Activated T-cell treated with anti-CD3 and anti-CD28 coated beads, Interleukin-2, amount 50 U/mL, for 4 hours (primary cell): ENCODE data around the gene ZC3H4. TPM values are rescaled to one million over a fixed set of nuclear protein-coding genes. Genes with fewer than 3 reads are reported as not detected.
A peak's percentile ranks its signal among the peaks of the same experiment; 100 is the strongest.

Experiments
- ATAC-seq, 2 donors: fragments of 200-7000 bp; cut with Tn5 transposase; one replicate each; pipeline ENCODE4 v1.10.0; 2021
- DNase-seq: peaks from one replicate; pipeline ENCODE4 v3.0.0-alpha.2; 2020
- H3K27me3 Mint-ChIP-seq: one replicate; pipeline ENCODE4 v1.8.0; 2021; ENCODE audit warnings: low read depth, mixed read lengths
- H3K36me3 Mint-ChIP-seq: one replicate; pipeline ENCODE4 v1.8.0; 2022; ENCODE audit warnings: mixed read lengths; ENCODE audit not compliant: insufficient read depth
- H3K4me1 Mint-ChIP-seq: one replicate; pipeline ENCODE4 v1.8.0; 2021; ENCODE audit warnings: low read depth, mixed read lengths
- H3K4me3 Mint-ChIP-seq: one replicate; pipeline ENCODE4 v1.8.0; 2021; ENCODE audit warnings: mild to moderate bottlenecking, moderate library complexity, mixed read lengths
- H3K9me3 Mint-ChIP-seq: one replicate; pipeline ENCODE4 v1.8.0; 2021; ENCODE audit warnings: mixed read lengths
- total RNA-seq, 3 donors: library from RNA; stranded (reverse); gene quantifications; one replicate each; pipeline ENCODE4 v1.2.1, GENCODE V29; 2021

The ZC3H4 gene
- total RNA-seq, 3 donors from 2014 or later: 77.7 to 91.6 (median 90.4) TPM

GRCh38 chr19:47026889-47027288, 86.7 kb downstream of the ZC3H4 start:
- peaks cover 7% of the 10 kb centered on the region for H3K4me1 Mint-ChIP-seq
- H3K36me3 Mint-ChIP-seq: no peaks in the 10 kb centered on the region
- ATAC-seq (no peak), DNase-seq (no peak)
- H3K9me3 Mint-ChIP-seq: no peaks in the 10 kb centered on the region
- no peak overlapping the region for H3K4me3 Mint-ChIP-seq
- peaks cover 70% of the 10 kb centered on the region for H3K27me3 Mint-ChIP-seq

- no peaks in the 10 kb centered on the region for H3K9me3 Mint-ChIP-seq
- H3K4me3 Mint-ChIP-seq: no peak overlapping the region
- no peaks in the 10 kb centered on the region for H3K36me3 Mint-ChIP-seq
- no peak for DNase-seq
- H3K27me3 Mint-ChIP-seq: peaks cover 73% of the 10 kb centered on the region
- ATAC-seq: no peak
- peaks cover 9% of the 10 kb centered on the region for H3K4me1 Mint-ChIP-seq
Measured at GRCh38 chr19:47026156-47026555, 87.4 kb downstream of the ZC3H4 start.

GRCh38 chr19:47024502-47024901, 89.1 kb downstream of the ZC3H4 start:
- Mint-ChIP-seq H3K4me3 (no peak overlapping the region), H3K4me1 (peaks cover 10% of the 10 kb centered on the region)
- ATAC-seq: no peak

GRCh38 chr19:47023448-47023794, 90.2 kb downstream of the ZC3H4 start:
- no peak for DNase-seq
- peaks cover 70% of the 10 kb centered on the region for H3K27me3 Mint-ChIP-seq
- no peaks in the 10 kb centered on the region for H3K36me3 Mint-ChIP-seq
- peak in 1 of 2 donors; percentile 8 for ATAC-seq
- no peaks in the 10 kb centered on the region for H3K9me3 Mint-ChIP-seq
- H3K4me3 Mint-ChIP-seq: no peak overlapping the region
- H3K4me1 Mint-ChIP-seq: peaks cover 14% of the 10 kb centered on the region

More at GRCh38 chr19:47024502-47024901, 89.1 kb downstream of the ZC3H4 start:
- H3K27me3 Mint-ChIP-seq: peaks cover 66% of the 10 kb centered on the region
- no peaks in the 10 kb centered on the region for H3K36me3 Mint-ChIP-seq
- no peaks in the 10 kb centered on the region for H3K9me3 Mint-ChIP-seq
- no peak for DNase-seq

GRCh38 chr19:47022541-47023447, 90.8 kb downstream of the ZC3H4 start:
- peak in 1 of 2 donors; percentile 25 for ATAC-seq
- H3K4me1 Mint-ChIP-seq: peaks cover 14% of the 10 kb centered on the region
- H3K27me3 Mint-ChIP-seq: peaks cover 68% of the 10 kb centered on the region

GRCh38 chr19:47022140-47022536, 91.4 kb downstream of the ZC3H4 start:
- DNase-seq (no peak), ATAC-seq (no peak)
- H3K36me3 Mint-ChIP-seq: no peaks in the 10 kb centered on the region
- peaks cover 14% of the 10 kb centered on the region for H3K4me1 Mint-ChIP-seq
- peaks cover 65% of the 10 kb centered on the region for H3K27me3 Mint-ChIP-seq
- no peak overlapping the region for H3K4me3 Mint-ChIP-seq
- H3K9me3 Mint-ChIP-seq: no peaks in the 10 kb centered on the region

More at GRCh38 chr19:47022541-47023447, 90.8 kb downstream of the ZC3H4 start:
- Mint-ChIP-seq H3K4me3 (peak overlapping the region; percentile 33), H3K36me3 (no peaks in the 10 kb centered on the region), H3K9me3 (no peaks in the 10 kb centered on the region)
- DNase-seq: no peak

GRCh38 chr19:47021536-47022139, 91.9 kb downstream of the ZC3H4 start:
- peaks cover 14% of the 10 kb centered on the region for H3K4me1 Mint-ChIP-seq
- H3K27me3 Mint-ChIP-seq: peaks cover 63% of the 10 kb centered on the region
- no peaks in the 10 kb centered on the region for H3K9me3 Mint-ChIP-seq
- DNase-seq: no peak
- no peak for ATAC-seq
- H3K4me3 Mint-ChIP-seq: peak overlapping the region; percentile 48
- no peaks in the 10 kb centered on the region for H3K36me3 Mint-ChIP-seq

GRCh38 chr19:47020992-47021496, 92.5 kb downstream of the ZC3H4 start:
- Mint-ChIP-seq H3K27me3 (peaks cover 57% of the 10 kb centered on the region), H3K36me3 (no peaks in the 10 kb centered on the region), H3K9me3 (no peaks in the 10 kb centered on the region), H3K4me3 (peak overlapping the region; percentile 48), H3K4me1 (peaks cover 14% of the 10 kb centered on the region)
- DNase-seq (no peak), ATAC-seq (no peak)

GRCh38 chr19:47020132-47020805, 93.3 kb downstream of the ZC3H4 start:
- no peak overlapping the region for H3K4me3 Mint-ChIP-seq
- ATAC-seq (peak in 1 of 2 donors; percentile 28), DNase-seq (no peak)
- H3K4me1 Mint-ChIP-seq: peaks cover 14% of the 10 kb centered on the region
- no peaks in the 10 kb centered on the region for H3K36me3 Mint-ChIP-seq
- no peaks in the 10 kb centered on the region for H3K9me3 Mint-ChIP-seq
- H3K27me3 Mint-ChIP-seq: peaks cover 52% of the 10 kb centered on the region

- peak within 1 kb of the TSS; percentile 29 for H3K4me3 Mint-ChIP-seq
- ATAC-seq (peak in 1 of 2 donors; percentile 24), DNase-seq (no peak)
- H3K36me3 Mint-ChIP-seq: no peaks in the 10 kb centered on the region
- H3K4me1 Mint-ChIP-seq: peaks cover 14% of the 10 kb centered on the region
- H3K27me3 Mint-ChIP-seq: peaks cover 47% of the 10 kb centered on the region
- no peaks in the 10 kb centered on the region for H3K9me3 Mint-ChIP-seq
Measured at GRCh38 chr19:47019431-47020041, 94.0 kb downstream of the ZC3H4 start, which contains the start of gene NPAS1. NPAS1 (plus strand) TSS chr19:47019837; CDS start chr19:47021048, 1,211 bp downstream.

GRCh38 chr19:47018923-47019322, 94.7 kb downstream of the ZC3H4 start:
- Mint-ChIP-seq H3K27me3 (peaks cover 44% of the 10 kb centered on the region), H3K9me3 (no peaks in the 10 kb centered on the region), H3K4me1 (peaks cover 14% of the 10 kb centered on the region), H3K4me3 (peak overlapping the region; percentile 29), H3K36me3 (no peaks in the 10 kb centered on the region)
- no peak for ATAC-seq
- no peak for DNase-seq
